Trophoblast cell (in vitro differentiated cells and primary cell): Measurements from ENCODE around the gene PBOV1.
A peak's percentile ranks its signal among the peaks of the same experiment; 100 is the strongest.

Experiments
- DNase-seq, 2 donors: peaks; one replicate each; pipeline ENCODE4 v3.0.0-alpha.2; 2016
- H2AFZ ChIP-seq: 2 replicates; pipeline ENCODE4 v1.6.1; 2013; ENCODE audit warnings: low read length, moderate library complexity, mild to moderate bottlenecking; ENCODE audit not compliant: insufficient read depth, poor library complexity
- H2AK5ac ChIP-seq: 2 replicates; pipeline ENCODE4 v1.6.1; 2013; ENCODE audit warnings: mild to moderate bottlenecking, low read length
- H2BK120ac ChIP-seq: 2 replicates; pipeline ENCODE4 v1.6.1; 2013; ENCODE audit warnings: low read length, mild to moderate bottlenecking, moderate library complexity; ENCODE audit not compliant: insufficient read depth, poor library complexity
- H2BK12ac ChIP-seq: 2 replicates; pipeline ENCODE4 v1.6.1; 2013; ENCODE audit warnings: mild to moderate bottlenecking, low read length, moderate library complexity
- H2BK5ac ChIP-seq: 2 replicates; pipeline ENCODE4 v1.6.1; 2013; ENCODE audit warnings: low read length, low read depth, moderate library complexity, mild to moderate bottlenecking; ENCODE audit not compliant: poor library complexity
- H3K14ac ChIP-seq: 2 replicates; pipeline ENCODE4 v1.6.1; 2013; ENCODE audit warnings: mild to moderate bottlenecking, low read length
- H3K18ac ChIP-seq: 2 replicates; pipeline ENCODE4 v1.6.1; 2013; ENCODE audit warnings: mild to moderate bottlenecking, low read length
- H3K23ac ChIP-seq: 2 replicates; pipeline ENCODE4 v1.6.1; 2013; ENCODE audit warnings: low read length
- H3K27ac ChIP-seq: 2 replicates; pipeline ENCODE4 v1.5.1; 2013; ENCODE audit warnings: low read depth, mild to moderate bottlenecking, inconsistent platforms, low read length, moderate library complexity
- H3K27me3 ChIP-seq: 2 replicates; pipeline ENCODE4 v1.6.1; 2013; ENCODE audit warnings: inconsistent platforms, mild to moderate bottlenecking, low read length, moderate library complexity; ENCODE audit not compliant: insufficient read depth
- H3K36me3 ChIP-seq, 2 experiments: 1 replicate in 1 of 2; 2 replicates in 1 of 2; pipeline ENCODE4 v1.6.1; 2013; ENCODE audit warnings: low read length in 2 of 2, mild to moderate bottlenecking in 2 of 2, moderate library complexity in 1 of 2; ENCODE audit not compliant: insufficient read depth in 2 of 2, control insufficient read depth in 1 of 2
- H3K4ac ChIP-seq: 2 replicates; pipeline ENCODE4 v1.6.1; 2013; ENCODE audit warnings: low read depth, mild to moderate bottlenecking, low read length, moderate library complexity
- H3K4me1 ChIP-seq, 2 experiments: 1 replicate in 1 of 2; 2 replicates in 1 of 2; pipeline ENCODE4 v1.6.1; 2013; ENCODE audit warnings: low read length in 2 of 2, mild to moderate bottlenecking in 2 of 2, moderate library complexity in 1 of 2; ENCODE audit not compliant: insufficient read depth in 2 of 2, control insufficient read depth in 1 of 2
- H3K4me2 ChIP-seq: 2 replicates; pipeline ENCODE4 v1.6.1; 2013; ENCODE audit warnings: inconsistent platforms, mild to moderate bottlenecking, low read length, moderate library complexity
- H3K4me3 ChIP-seq: 2 replicates; pipeline ENCODE4 v1.5.1; 2013; ENCODE audit warnings: mild to moderate bottlenecking, low read depth, low read length, inconsistent platforms
- H3K79me1 ChIP-seq: one replicate; pipeline ENCODE4 v1.6.1; 2013; ENCODE audit warnings: low read length
- H3K79me2 ChIP-seq: 2 replicates; pipeline ENCODE4 v1.6.1; 2013; ENCODE audit warnings: low read length, mild to moderate bottlenecking; ENCODE audit not compliant: control insufficient read depth, insufficient read depth, poor library complexity
- H3K9ac ChIP-seq: 2 replicates; pipeline ENCODE4 v1.6.1; 2013; ENCODE audit warnings: mild to moderate bottlenecking, low read length
- H3K9me3 ChIP-seq: 2 replicates; pipeline ENCODE4 v1.6.1; 2013; ENCODE audit warnings: low read depth, mild to moderate bottlenecking, control low read depth, inconsistent platforms, low read length; ENCODE audit not compliant: insufficient read depth
- H4K12ac ChIP-seq: 2 replicates; pipeline ENCODE4 v1.6.1; 2013; ENCODE audit warnings: low read depth, mild to moderate bottlenecking, low read length, moderate library complexity
- H4K8ac ChIP-seq: 2 replicates; pipeline ENCODE4 v1.6.1; 2013; ENCODE audit warnings: low read depth, mild to moderate bottlenecking, low read length, moderate library complexity
- H4K91ac ChIP-seq: one replicate; pipeline ENCODE4 v1.6.1; 2013; ENCODE audit warnings: low read depth, mild to moderate bottlenecking, low read length, moderate library complexity
- WGBS: extraction: QIAGEN DNeasy Blood & Tissue Kit; methylation state at CpG from one replicate; pipeline ENCODE4 v1.1.7; 2013; ENCODE audit warnings: missing lambda C conversion rate; ENCODE audit not compliant: insufficient read length, insufficient coverage; ENCODE audit errors: extremely low coverage; 5-methylcytosine and 5-hydroxymethylcytosine counted together

The PBOV1 gene

DNA sequence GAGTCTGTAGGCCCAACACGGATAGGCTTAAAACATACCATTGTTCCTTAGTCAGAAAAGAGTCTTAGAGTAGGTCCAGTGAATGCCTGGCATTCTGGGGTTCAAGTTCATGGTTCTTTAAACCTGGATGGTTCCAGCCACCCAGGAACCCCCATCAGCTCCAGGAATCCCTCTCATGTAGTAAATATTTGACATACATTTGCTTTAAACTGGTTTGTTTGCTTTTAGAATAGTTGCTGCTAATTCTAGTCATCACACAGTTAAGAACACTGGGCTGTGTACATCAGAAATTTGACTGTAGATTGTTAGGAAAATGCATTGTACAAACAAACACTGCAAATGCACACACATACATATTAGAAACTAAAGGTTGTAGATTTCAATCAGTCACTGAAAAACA, 30.6 kb upstream of the PBOV1 start:
- Histone ChIP-seq H3K4me3 (no peak overlapping the region), H4K91ac (no peak overlapping the region), H3K14ac (no peak overlapping the region), H3K18ac (no peak overlapping the region), H3K4me1 (no peaks in the 10 kb centered on the region), H4K12ac (no peak overlapping the region), H4K8ac (no peak overlapping the region), H2BK120ac (no peak overlapping the region), H2AFZ (no peak overlapping the region), H3K36me3 (no peaks in the 10 kb centered on the region), H3K27me3 (no peaks in the 10 kb centered on the region), H2AK5ac (no peak overlapping the region), H3K4me2 (no peak overlapping the region), H3K79me2 (no peaks in the 10 kb centered on the region), H3K9me3 (no peaks in the 10 kb centered on the region), H3K9ac (no peak overlapping the region), H3K23ac (no peak overlapping the region), H3K79me1 (no peaks in the 10 kb centered on the region), H3K4ac (no peak overlapping the region), H2BK12ac (no peak overlapping the region), H3K27ac (no peak overlapping the region), H2BK5ac (no peak overlapping the region)
- no CpG with 5 or more reads among the region's 1 CpG for WGBS
- peak in 1 of 2 donors; percentile 31 for DNase-seq

DNA sequence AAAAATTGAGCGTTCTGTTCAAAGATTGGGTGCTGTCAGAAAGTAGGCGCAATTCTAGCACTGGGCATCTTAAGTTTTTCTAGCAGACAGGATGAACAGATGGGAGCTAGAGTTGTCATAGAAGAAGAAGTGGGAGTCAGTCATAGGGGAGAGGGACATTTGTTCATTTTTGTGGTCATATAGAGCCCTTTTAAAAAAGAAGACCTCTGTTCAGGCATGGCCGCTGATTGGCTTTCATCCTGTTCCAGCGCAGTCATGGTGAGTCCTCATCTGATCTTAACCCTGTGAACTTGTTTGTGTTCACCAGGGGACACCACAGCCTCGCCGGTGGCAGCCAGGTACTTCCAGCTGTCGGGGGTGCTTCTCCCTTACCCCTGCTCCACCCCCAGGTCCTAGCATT, 29.7 kb upstream of the PBOV1 start:
- Histone ChIP-seq H2BK12ac (no peak overlapping the region), H3K4me3 (no peak overlapping the region), H3K36me3 (no peaks in the 10 kb centered on the region), H3K23ac (no peak overlapping the region), H3K18ac (no peak overlapping the region), H2AFZ (no peak overlapping the region), H3K4ac (no peak overlapping the region), H3K79me1 (no peaks in the 10 kb centered on the region), H3K4me2 (no peak overlapping the region), H3K4me1 (no peaks in the 10 kb centered on the region), H2AK5ac (no peak overlapping the region), H3K27me3 (no peaks in the 10 kb centered on the region), H3K9ac (no peak overlapping the region), H3K9me3 (no peaks in the 10 kb centered on the region), H4K91ac (no peak overlapping the region), H2BK120ac (no peak overlapping the region), H3K79me2 (no peaks in the 10 kb centered on the region), H3K14ac (no peak overlapping the region), H4K12ac (no peak overlapping the region), H3K27ac (no peak overlapping the region), H4K8ac (no peak overlapping the region), H2BK5ac (no peak overlapping the region)
- no CpG with 5 or more reads among the region's 7 CpGs for WGBS
- no peak for DNase-seq

DNA sequence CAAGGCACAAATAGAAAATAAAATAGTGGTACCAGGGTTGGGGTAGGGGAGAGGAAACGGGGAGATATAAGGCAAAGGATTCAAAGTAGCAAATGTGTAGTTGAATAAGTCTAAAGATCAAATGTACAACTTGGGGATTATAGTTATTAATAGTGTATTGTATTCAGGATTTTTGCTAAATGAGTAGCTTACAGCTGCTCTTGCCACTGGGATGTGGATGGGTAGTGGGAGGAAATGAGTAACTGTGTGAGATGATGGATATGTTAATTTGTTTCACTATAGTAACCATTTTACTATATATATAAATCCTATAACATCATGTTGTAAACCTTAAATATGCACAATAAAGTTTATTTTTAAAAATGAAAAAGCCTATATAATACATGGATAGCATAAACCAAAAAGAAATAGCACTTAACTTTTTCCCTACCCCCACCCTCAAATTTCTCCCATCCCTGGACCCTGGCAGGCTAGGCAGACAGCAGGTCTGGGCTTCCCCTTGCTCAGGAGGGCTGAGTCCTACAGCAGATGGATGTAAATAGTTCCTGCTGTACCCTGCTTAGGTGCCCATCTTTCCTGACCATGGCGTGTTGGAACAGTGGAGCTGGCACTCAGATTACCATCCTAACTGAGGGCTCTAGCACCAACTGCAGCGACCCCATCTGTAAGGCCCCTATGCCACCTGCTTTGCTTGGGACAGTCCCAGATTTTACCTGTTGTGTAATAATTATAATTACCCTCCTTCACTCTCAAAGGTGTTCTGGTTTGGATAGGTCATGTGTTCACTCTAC, 28.6 kb upstream of the PBOV1 start:
- H3K27me3 ChIP-seq: no peaks in the 10 kb centered on the region
- no peaks in the 10 kb centered on the region for H3K9me3 ChIP-seq
- H4K91ac ChIP-seq: no peak overlapping the region
- H2BK12ac ChIP-seq: no peak overlapping the region
- no peak overlapping the region for H3K23ac ChIP-seq
- no peak overlapping the region for H3K14ac ChIP-seq
- no peak for DNase-seq
- H3K79me1 ChIP-seq: no peaks in the 10 kb centered on the region
- no peaks in the 10 kb centered on the region for H3K4me1 ChIP-seq
- H2AFZ ChIP-seq: no peak overlapping the region
- no peaks in the 10 kb centered on the region for H3K79me2 ChIP-seq
- no peak overlapping the region for H3K4me3 ChIP-seq
- no peak overlapping the region for H3K9ac ChIP-seq
- no CpG with 5 or more reads among the region's 3 CpGs for WGBS
- no peaks in the 10 kb centered on the region for H3K36me3 ChIP-seq
- H4K8ac ChIP-seq: no peak overlapping the region
- no peak overlapping the region for H3K4me2 ChIP-seq
- H4K12ac ChIP-seq: no peak overlapping the region
- no peak overlapping the region for H3K4ac ChIP-seq
- no peak overlapping the region for H2AK5ac ChIP-seq
- H3K18ac ChIP-seq: no peak overlapping the region
- no peak overlapping the region for H2BK5ac ChIP-seq
- no peak overlapping the region for H2BK120ac ChIP-seq
- no peak overlapping the region for H3K27ac ChIP-seq

GRCh38 chr6:138245751-138246150, 27.5 kb upstream of the PBOV1 start:
- Histone ChIP-seq H3K79me2 (no peaks in the 10 kb centered on the region), H3K4ac (no peak overlapping the region), H3K27me3 (no peaks in the 10 kb centered on the region), H2AFZ (no peak overlapping the region), H3K4me3 (no peak overlapping the region), H3K23ac (no peak overlapping the region), H4K8ac (no peak overlapping the region), H3K14ac (no peak overlapping the region), H3K36me3 (no peaks in the 10 kb centered on the region), H3K9ac (no peak overlapping the region), H4K12ac (no peak overlapping the region), H4K91ac (no peak overlapping the region), H2BK120ac (no peak overlapping the region), H3K27ac (no peak overlapping the region), H3K4me1 (no peaks in the 10 kb centered on the region), H3K4me2 (no peak overlapping the region), H2BK12ac (no peak overlapping the region), H3K18ac (no peak overlapping the region), H2AK5ac (no peak overlapping the region), H3K79me1 (no peaks in the 10 kb centered on the region), H3K9me3 (no peaks in the 10 kb centered on the region), H2BK5ac (no peak overlapping the region)
- WGBS: no CpG with 5 or more reads among the region's 3 CpGs
- DNase-seq: no peak
